Right renal pelvis (tissue), 4 donors: Measurements from ENCODE around the gene AFF1. TPM values are rescaled to one million over a fixed set of nuclear protein-coding genes. Genes with fewer than 3 reads are reported as not detected.

Experiments
- DNase-seq, 4 donors: peaks; one replicate each; pipeline ENCODE4 v3.0.0-alpha.2; 2013; ENCODE audit warnings: low read depth in 4 of 4, low spot score in 3 of 4, missing footprints in 1 of 4
- polyA plus RNA-seq, 4 donors: library from polyadenylated mRNA; unstranded; fragments of 120-200 nt; gene quantifications; one replicate each; pipeline ENCODE4 v1.2.1, GENCODE V29; 2013; ENCODE audit not compliant: insufficient read length in 4 of 4

Gene AFF1
- polyA plus RNA-seq, 4 donors = 44.1 to 59.5 (median 50.1) TPM

DNA sequence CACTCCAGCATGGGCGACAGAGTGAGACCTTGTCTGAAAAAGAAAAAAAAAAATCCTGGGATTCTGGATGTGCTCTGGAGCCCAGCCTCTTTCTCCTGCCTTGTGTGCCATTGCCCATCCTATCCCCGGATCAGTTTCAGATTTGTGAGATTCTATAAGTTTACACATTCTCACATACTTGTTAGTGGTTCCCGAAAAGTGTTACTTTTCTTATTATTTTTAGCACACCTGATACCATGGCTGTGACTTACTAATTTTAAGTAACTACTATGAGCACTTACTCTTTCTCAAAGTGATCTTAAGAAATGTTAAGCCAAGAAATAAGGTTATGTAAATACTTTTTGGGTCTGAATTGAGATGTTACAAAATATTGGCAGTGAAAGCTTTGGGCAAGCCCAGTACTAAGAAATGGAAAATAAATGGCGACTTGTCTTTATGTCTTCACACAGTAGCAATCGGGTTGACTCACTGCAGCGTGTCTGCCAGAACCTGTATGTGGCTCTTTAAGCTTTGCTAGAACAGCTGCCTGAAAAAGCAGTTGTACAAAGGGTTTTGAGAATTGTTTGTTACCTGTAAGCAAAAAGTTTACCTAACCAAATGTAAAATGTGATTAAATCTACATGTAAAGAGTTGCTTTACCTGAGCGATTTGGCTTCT lies 166.9 kb downstream of the AFF1 start:
- DNase-seq = no peak

DNA sequence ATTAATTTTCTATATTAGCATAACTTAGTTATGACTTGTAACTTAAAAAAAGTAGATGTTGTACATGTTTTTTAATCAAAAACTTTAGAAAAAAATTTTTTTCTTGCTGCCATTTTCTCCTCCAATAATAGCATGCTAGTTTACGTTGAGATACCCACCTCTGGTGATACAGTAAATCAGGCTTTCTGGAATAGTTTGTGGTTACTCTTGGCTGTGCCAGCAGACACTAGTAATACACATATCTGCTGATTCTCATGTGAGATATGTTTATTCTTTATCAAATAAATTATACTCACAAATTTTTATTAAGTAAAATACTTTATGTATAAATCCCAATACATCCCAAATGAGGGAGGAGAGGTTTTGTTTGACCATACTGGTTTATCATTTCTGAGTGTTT lies 168.3 kb downstream of the AFF1 start:
- DNase-seq = no peak

DNA sequence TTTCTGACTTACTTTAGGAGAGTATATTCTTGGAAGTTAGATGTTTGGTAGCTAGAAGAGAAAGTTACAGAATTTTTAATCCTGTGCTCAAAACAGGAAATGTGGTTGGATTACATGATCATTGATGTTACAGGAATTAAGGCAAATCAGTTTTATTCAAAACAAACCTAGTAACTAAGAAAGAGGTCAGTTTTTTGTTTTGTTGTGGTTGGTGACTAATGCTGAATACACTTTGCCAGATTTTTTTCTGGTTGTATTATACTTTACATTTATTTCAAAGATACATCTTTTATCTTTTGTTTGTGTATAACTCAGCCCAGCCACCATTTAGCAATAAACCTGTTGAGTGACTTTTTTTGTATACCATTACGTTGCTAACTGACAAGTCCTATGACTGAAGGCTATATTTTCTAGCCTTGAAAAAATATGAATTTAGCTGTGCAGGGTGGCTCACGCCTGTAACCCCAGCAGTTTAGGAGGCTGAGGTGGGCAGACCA lies 168.9 kb downstream of the AFF1 start:
- no peak for DNase-seq

DNA sequence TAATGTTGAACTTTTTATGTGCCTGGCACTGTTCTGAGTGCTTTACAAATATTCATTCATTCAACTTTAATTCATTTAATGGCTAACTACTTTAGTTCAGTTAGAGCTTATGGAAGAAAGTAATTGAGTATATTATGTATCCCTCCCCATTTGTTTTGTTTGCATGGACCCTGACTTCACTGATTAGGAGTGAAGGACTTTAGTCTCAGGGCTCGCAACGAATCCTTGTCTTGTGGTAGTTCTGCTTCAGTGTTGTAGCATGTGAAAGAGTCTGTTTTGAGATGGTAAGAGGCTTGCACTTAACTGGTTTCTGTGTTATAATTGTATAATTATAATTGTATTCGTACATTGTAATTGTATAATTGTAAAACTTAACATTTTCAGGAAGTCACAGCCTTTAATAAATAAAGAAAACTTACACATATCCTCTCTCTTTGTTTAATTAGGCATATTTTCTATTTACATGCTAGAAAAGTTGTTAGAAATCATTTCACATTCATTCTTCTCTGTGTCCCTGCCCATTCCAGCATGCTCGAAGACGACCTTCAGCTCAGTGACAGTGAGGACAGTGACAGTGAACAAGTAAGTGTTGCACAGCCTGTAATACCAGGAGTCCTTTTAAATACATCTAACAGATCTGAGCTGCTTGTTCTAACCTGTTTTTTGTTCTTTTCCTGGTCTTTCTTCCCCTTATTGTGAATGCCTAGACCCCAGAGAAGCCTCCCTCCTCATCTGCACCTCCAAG lies 170.5 kb downstream of the AFF1 start:
- no peak for DNase-seq

DNA sequence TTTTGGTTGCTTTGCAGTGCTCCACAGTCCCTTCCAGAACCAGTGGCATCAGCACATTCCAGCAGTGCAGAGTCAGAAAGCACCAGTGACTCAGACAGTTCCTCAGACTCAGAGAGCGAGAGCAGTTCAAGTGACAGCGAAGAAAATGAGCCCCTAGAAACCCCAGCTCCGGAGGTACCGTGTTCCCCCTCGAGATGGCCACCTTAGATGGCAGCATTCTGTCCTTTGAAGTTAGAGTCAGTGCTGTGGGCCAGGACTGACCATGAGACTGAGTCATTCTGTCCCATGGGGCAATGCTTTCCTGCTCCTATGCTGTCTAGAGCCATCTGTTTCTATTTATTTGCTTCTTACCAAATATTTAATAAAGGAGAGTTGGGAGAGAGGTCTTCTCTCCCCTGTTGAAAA lies 173.3 kb downstream of the AFF1 start:
- DNase-seq = no peak

DNA sequence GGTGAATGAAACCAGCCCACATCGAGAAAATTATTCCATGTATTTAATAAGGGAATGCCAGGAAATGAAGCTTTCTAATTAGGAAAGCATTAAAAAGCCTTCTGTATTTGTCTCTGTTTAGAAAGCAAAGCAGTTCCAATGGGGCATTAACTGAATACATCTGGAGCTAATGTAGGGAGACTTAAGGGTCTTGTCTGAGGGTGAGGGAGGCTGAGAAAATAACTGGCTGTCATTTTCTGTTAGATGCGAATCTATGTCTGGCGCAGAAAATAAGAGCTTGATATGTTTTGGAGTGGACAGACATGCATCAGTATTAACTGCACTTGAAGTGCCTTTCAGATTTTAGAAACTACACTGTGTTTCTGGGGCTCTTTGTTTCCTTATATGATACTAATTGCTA lies 174.3 kb downstream of the AFF1 start:
- DNase-seq = no peak

DNA sequence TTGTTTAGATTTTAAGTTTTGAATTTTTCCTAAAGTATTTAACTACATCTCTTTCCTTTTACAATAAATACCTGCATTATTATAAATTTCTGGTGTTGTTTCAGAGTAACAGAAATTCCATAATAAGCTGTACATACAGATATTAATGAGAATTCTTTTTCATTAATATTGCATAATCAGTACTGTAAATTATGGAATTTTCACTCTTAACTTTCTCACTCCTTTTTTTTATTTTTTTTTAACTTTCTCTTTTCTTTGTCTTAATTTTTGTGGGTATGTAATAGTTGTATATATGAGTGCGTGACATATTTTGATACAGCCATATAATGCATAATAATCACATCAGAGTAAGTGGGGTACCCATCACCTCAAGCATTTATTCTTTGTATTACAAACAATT lies 175.1 kb downstream of the AFF1 start:
- DNase-seq = no peak

DNA sequence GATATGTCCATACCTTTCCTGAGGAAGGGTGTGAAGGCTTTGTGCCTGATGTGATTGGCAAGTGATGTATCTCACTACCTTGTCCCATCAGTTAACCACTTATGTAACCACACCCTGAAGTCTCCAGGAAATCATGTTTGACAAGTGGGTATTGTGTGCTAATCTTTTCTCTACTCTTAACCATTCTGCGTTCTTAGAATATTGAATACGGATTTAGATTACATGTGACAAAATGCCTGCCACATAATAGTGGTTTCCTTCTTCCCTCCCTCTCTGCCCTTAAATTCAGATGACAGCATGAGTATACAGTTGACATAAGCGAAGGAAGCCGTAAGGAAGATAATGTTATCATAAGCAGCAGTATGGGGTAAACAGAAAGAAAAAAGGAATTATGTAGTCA lies 177.3 kb downstream of the AFF1 start:
- no peak for DNase-seq

DNA sequence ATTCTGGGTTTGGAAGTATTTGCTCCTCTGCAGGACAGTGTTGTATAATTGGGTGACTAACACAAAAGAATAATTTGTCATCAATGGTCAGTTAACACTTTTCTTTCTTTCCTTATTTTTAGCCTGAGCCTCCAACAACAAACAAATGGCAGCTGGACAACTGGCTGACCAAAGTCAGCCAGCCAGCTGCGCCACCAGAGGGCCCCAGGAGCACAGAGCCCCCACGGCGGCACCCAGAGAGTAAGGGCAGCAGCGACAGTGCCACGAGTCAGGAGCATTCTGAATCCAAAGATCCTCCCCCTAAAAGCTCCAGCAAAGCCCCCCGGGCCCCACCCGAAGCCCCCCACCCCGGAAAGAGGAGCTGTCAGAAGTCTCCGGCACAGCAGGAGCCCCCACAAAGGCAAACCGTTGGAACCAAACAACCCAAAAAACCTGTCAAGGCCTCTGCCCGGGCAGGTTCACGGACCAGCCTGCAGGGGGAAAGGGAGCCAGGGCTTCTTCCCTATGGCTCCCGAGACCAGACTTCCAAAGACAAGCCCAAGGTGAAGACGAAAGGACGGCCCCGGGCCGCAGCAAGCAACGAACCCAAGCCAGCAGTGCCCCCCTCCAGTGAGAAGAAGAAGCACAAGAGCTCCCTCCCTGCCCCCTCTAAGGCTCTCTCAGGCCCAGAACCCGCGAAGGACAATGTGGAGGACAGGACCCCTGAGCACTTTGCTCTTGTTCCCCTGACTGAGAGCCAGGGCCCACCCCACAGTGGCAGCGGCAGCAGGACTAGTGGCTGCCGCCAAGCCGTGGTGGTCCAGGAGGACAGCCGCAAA lies 179.6 kb downstream of the AFF1 start:
- DNase-seq = no peak

DNA sequence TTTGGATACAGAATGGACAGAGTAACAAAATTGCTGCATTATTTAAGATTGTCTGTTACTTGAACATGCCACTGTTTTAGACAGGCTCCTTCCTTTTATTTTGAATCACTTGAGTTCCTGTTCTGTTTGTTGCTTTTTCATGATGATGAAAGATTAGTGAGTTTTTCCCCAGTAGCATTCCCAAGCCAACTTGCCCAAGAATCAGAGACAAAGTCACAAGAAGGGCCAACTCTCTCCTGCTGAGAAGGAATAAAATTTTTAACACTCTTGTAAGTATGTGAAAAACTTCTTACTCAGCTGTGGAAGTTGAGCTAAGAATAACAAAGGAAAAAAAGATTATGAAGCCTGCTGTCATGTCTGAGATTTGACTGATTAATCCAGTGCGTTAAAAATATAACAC lies 181.4 kb downstream of the AFF1 start:
- DNase-seq = no peak

DNA sequence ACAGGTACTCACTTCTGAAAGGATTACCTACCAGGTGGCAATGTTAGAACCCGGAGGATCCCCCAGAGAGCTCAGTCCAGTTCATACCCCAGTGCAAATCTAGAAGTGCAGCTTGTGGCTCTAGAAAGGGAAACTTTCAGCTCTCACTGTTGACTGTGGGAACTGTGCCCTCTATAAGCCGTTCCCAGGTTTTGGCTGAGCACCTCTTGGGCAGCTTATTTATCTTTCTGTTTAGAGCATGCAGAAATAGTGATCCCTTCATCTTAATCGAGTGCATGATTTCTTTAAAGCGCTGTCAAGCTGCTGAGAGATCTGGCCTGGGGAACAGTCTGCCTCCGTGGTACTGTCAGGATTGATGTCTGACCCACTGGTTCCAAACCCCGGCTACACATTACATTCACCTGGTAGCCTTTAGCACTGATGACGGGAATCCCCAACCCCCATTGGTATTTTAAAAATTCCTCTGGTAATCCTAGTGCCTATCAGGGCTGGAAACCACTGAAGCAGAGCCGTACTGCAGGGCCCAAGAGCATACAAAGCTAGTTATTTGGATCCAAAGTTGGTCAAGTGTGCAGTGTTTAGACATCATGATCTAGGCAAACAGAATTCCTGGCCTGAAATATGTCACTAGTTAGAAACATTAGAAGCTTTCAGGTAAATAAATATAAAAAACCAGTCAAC lies 182.4 kb downstream of the AFF1 start:
- DNase-seq = peak in 3 of 4 donors; percentile 56 to 81 (median 78)

DNA sequence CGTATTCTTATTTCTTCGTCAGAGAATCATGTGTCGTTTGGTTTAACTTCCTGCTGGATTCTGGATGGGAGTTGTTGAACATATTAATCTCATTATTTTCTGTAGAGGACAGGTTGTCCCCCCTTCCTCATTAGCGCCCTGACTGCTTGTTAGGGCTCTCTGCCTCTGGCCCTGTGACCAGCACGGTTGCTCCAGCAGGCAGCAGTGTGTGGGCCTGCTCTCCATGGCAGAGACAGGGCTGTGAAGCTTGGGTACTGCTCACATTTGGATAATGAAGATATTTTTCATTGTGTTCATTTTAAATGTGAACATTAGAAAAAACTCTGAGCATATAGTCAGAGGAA lies 182.9 kb downstream of the AFF1 start:
- DNase-seq = no peak

DNA sequence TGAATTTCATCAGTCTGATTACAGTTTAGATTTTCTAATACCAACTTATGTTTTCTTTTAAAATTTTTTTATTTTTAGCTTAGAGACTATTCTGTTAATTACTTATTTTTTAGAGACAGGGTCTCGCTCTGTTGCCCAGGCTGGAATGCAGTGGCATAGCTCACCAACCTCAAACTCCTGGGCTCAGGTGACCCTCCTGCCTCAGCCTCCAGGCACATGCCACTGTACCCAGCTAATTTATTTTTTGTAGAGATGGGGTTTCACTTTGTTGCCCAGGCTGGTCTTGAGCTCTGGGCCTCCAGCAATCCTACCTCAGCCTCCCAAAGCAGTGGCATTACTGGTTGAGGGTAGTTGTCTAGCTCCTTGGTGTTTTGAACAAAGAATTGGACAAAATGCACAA lies 183.6 kb downstream of the AFF1 start:
- no peak for DNase-seq

DNA sequence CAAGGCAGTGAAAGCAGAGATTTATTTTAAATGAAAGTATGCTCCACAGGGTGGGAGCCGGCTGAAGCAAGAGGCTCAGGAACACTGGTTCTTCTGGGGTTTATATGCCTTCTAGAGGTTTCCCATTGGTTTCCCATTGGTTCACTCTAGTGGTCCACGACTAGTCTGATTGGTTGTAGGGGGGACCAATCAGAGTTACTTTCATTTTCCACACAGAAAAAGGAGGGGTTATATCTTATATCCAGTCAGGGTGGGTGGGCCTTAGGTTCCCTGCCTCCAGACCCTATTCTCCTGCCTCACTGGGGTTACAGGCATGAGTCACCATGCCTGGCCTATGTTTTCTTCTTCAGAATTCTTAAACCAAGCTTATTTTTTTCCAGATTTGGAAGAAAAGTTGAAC lies 184.0 kb downstream of the AFF1 start:
- no peak for DNase-seq

DNA sequence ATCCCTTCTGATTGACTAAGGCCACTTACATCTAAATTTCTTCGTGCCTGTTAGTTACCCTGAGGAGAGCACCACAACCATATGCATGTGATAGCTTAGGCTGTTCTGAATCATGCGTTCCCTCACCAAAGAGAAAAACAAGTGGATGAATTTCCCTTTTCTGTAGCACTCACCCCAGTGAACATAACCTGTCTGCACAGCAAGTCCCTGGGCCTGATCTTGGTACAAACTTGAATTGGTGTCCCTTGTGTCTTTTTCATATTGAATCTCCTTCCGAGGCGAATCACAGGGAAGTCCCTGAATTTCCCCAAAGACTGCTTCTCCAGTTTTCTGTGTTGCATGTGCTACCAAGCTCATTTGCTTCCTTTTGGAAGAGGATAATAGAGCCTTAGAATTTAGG lies 185.2 kb downstream of the AFF1 start:
- DNase-seq = no peak

DNA sequence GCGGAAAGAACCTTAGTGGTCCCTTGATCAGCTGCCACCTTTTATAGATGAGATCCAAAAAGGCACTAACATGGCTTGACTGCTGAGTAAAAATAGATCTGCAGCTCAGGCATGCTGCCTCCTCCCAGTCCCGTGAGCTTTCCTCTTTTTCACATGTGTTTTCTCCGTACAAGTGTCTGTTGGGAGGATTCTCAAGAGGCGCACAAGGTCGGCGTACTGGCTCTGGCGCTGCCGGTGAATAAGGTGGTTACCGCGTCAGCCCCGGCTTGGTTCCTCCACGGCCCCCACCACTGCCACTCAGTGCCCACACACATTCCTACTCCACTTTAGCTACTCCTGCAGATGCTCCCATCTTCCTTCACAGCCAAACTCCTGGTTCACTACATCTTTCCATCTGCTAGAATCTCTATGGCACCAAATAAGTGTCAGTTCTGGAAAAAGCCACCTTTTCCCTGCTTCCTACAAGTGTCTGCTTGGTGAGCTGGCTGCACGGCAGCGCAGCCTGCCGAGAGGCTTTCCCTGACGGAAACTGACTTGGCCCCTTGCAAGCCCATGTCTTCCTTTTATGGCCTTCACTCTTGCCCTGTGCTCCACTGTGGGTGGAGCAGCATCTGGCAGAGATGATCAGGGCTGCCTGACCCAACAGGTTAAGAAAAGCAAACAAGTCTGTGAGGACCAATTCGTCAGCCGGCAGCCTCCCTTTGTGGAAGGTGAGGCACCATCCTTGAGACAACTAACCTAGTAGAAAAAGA lies 185.8 kb downstream of the AFF1 start:
- no peak for DNase-seq

DNA sequence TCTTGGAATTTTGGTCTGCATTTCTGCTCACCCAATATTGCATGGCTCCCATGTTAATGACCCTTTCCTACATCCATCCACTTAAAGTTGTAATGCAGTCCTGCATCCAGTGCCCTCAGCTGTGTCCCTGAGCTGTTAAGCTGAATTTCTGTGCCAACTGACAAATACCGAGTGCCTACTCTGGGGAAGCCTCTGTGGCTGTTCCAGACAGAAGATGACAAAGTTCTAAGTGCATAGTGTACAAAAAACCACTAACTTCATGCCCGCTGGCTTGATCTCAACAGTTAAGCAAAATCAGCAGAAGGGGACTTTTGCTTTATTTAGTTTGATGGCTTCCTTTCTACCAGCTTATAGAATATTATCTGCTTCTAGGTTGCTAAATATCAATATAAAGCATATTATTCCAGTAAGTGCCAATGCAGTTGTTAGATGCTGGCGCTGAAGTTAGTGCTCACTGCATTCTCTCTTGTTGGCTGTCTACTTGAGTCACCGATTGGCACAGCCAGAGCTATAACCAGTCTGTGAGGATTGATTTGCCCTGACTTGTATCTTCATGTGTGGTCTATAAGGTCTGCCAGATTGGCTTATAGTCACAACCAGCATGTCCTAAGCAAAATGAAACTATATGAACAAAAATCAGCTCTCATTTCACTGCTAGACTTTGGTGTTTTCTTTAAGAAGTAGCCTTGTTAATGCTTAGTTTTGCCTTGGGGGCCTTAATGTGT lies 186.7 kb downstream of the AFF1 start:
- DNase-seq = no peak

DNA sequence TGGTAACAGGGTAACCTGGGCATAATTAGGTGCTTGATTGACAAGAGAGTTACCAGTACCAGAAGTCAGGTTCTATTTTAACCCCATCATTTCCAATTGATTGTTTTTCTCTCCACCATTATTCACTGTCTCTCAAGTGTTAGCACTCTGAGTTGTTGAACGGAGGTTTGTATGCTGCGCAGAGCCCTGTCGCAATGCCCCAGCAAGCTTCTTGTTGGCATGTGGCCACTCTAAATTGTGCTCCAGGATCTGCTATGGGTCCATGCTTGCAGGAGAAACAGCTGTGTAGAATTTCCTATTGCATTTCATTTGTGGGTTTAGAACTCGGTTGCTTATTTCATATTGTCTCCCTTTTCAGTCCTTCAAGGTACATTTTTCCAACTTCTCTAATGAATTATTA lies 187.4 kb downstream of the AFF1 start:
- DNase-seq = no peak

DNA sequence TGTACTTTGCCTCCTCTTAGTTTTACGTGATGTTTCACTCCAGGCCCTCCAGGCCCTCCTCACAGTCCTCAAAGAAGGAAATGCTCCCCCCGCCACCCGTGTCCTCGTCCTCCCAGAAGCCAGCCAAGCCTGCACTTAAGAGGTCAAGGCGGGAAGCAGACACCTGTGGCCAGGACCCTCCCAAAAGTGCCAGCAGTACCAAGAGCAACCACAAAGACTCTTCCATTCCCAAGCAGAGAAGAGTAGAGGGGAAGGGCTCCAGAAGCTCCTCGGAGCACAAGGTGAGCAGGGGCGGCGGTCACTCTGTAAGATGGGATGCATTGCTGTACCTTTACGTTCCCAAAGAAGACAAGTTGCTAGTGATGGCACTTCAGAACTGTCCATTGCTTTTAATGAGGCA lies 191.2 kb downstream of the AFF1 start:
- no peak for DNase-seq
